DND-41 (cell line): ENCODE data around the gene TMEM9.

Experiments
- ATAC-seq: fragments of 200-7000 bp; cut with Tn5 transposase; 3 replicates; pipeline ENCODE4 v1.9.1; 2021; ENCODE audit warnings: low read depth; ENCODE audit not compliant: insufficient read depth
- DNase-seq: peaks from one replicate; pipeline ENCODE4 v3.0.0-alpha.2; 2020
- H2AFZ ChIP-seq: 2 replicates; pipeline ENCODE4 v1.6.0; 2012; ENCODE audit warnings: low read depth, low read length
- H3K27ac ChIP-seq: 2 replicates; pipeline ENCODE4 v1.5.1; 2012; ENCODE audit warnings: low read length, inconsistent platforms
- H3K27me3 ChIP-seq: fragments of 200-600 bp; sonication (generic); 2 replicates; pipeline ENCODE4 v1.6.0; 2012; ENCODE audit warnings: low read length, mild to moderate bottlenecking, inconsistent platforms; ENCODE audit not compliant: insufficient read depth, poor library complexity
- H3K36me3 ChIP-seq: 2 replicates; pipeline ENCODE4 v1.5.1; 2012; ENCODE audit warnings: low read length, inconsistent platforms; ENCODE audit not compliant: insufficient read depth
- H3K4me1 ChIP-seq: 2 replicates; pipeline ENCODE4 v1.5.1; 2012; ENCODE audit warnings: mild to moderate bottlenecking, low read length; ENCODE audit not compliant: insufficient read depth
- H3K4me2 ChIP-seq: 2 replicates; pipeline ENCODE4 v1.6.0; 2012; ENCODE audit warnings: mild to moderate bottlenecking, moderate library complexity, low read length, inconsistent platforms; ENCODE audit not compliant: insufficient read depth
- H3K4me3 ChIP-seq, 2 experiments: fragments of 200-600 bp in 1 of 2; shearing (Covaris generic) in 1 of 2; 2 replicates each; pipeline ENCODE4 v1.5.1; 2012 to 2016; ENCODE audit warnings: inconsistent platforms in 2 of 2, low read length in 2 of 2, mild to moderate bottlenecking in 2 of 2, low read depth in 1 of 2, moderate library complexity in 1 of 2
- H3K79me2 ChIP-seq: 2 replicates; pipeline ENCODE4 v1.6.0; 2012; ENCODE audit warnings: low read length, inconsistent platforms; ENCODE audit not compliant: insufficient read depth
- H3K9ac ChIP-seq: 2 replicates; pipeline ENCODE4 v1.6.0; 2012; ENCODE audit warnings: low read depth, mild to moderate bottlenecking, inconsistent platforms, low read length, moderate library complexity
- H3K9me3 ChIP-seq: 2 replicates; pipeline ENCODE4 v1.5.1; 2012; ENCODE audit warnings: low read length, moderate library complexity, mild to moderate bottlenecking, inconsistent platforms; ENCODE audit not compliant: insufficient read depth, severe bottlenecking
- H4K20me1 ChIP-seq: 2 replicates; pipeline ENCODE4 v1.6.0; 2012; ENCODE audit warnings: low read length; ENCODE audit not compliant: insufficient read depth
- CTCF ChIP-seq: IDR thresholded peaks from 2 replicates; pipeline ENCODE4 v1.5.1; 2012; ENCODE audit warnings: borderline replicate concordance, low read length, moderate library complexity, mild to moderate bottlenecking; ENCODE audit not compliant: poor library complexity, severe bottlenecking; ENCODE audit errors: extremely low read depth
- EZH2 ChIP-seq: IDR thresholded peaks from 3 replicates; pipeline ENCODE4 v1.6.1; 2012; ENCODE audit warnings: borderline replicate concordance, low read depth, mild to moderate bottlenecking, moderate library complexity, low read length, inconsistent platforms; ENCODE audit not compliant: severe bottlenecking

TMEM9 gene

DNA sequence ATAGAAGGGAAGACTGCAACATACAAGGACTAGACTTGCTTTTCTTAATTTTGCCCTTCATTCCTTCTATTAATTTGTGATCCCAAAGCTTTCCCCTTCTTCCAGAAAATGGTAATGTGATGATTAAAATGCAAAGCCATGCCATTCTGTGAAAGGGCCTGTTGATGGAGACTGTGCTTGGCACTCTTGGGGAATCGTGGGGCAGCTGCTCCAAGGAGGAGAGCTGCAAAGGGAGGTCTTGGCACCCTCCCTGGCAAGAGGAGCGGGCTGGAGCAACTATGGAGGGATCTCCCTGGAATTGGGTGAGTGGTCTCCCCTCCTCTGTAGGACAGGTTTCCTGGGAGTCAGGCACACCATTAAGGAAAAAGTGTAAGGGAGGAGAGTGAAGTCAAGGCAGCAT lies 58.7 kb downstream of the TMEM9 start:
- no peaks in the 10 kb centered on the region for H3K79me2 ChIP-seq
- no peak for ATAC-seq

DNA sequence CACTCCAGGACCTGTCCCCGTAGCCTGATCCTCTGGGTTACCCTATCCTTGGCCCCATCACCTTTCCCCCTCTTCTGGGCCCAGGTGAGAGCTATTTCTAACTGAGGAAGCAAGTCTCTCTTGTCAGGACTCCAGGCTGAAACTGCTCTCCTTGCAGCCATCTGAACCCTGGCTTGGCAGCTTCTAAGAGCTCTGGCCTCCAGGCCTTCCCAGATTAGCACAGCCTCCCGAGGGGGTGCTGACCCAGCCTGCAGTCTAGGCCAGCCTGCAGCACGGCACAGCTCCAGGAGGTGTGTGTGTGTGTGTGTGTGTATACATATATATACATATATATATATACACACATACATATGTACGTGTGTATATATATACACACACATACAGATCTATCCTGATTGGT lies 59.4 kb downstream of the TMEM9 start:
- H3K27me3 ChIP-seq: peaks cover 10% of the 10 kb centered on the region
- H3K4me1 ChIP-seq: no peaks in the 10 kb centered on the region
- no peak overlapping the region for H3K4me2 ChIP-seq
- no peaks in the 10 kb centered on the region for H3K9me3 ChIP-seq
- no peak overlapping the region for H2AFZ ChIP-seq
- H3K79me2 ChIP-seq: no peaks in the 10 kb centered on the region
- no peak overlapping the region for H3K9ac ChIP-seq
- TF ChIP-seq CTCF (no peak), EZH2 (no peak)
- DNase-seq (no peak), ATAC-seq (no peak)
- H3K27ac ChIP-seq: no peak overlapping the region
- 0 out of 2 replicates have a peak, but pooled peaks cover 9% of the 10 kb centered on the region for H4K20me1 ChIP-seq
- no peaks in the 10 kb centered on the region for H3K36me3 ChIP-seq
- H3K4me3 ChIP-seq: no peak overlapping the region

More for the DNA sequence above, 58.7 kb downstream of the TMEM9 start:
- Histone ChIP-seq H3K4me2 (no peak overlapping the region), H2AFZ (no peak overlapping the region), H3K36me3 (no peaks in the 10 kb centered on the region), H3K27ac (no peak overlapping the region), H4K20me1 (0 out of 2 replicates have a peak, but pooled peaks cover 9% of the 10 kb centered on the region), H3K4me1 (no peaks in the 10 kb centered on the region), H3K27me3 (peaks cover 10% of the 10 kb centered on the region), H3K9ac (no peak overlapping the region), H3K9me3 (no peaks in the 10 kb centered on the region), H3K4me3 (no peak overlapping the region)
- DNase-seq: no peak
- TF ChIP-seq CTCF: no peak
- no peak for TF ChIP-seq EZH2

DNA sequence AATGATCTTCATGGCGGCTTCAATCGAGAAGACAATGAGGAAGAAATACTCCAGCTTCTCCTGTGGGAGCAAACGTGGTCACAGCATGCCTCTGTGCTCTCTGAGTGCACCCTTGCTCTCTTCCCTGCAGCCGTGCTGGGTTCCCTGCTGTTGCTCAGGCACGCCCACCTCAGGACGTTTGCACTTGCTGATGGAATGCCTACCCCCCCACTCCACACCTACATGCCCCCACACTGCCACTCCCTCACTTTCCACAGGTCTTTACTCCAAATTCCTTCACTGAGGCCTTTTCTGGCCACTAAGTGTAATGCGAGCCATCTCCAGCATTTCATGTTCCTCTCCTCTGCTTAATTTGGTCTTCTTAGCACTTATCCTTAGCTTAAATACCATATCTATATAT lies 60.3 kb downstream of the TMEM9 start:
- H3K27me3 ChIP-seq: peaks cover 6% of the 10 kb centered on the region
- no peak overlapping the region for H3K4me3 ChIP-seq
- H4K20me1 ChIP-seq: 0 out of 2 replicates have a peak, but pooled peaks cover 5% of the 10 kb centered on the region
- H3K9me3 ChIP-seq: no peaks in the 10 kb centered on the region
- DNase-seq: no peak
- H3K4me2 ChIP-seq: no peak overlapping the region
- H3K9ac ChIP-seq: no peak overlapping the region
- H2AFZ ChIP-seq: no peak overlapping the region
- TF ChIP-seq CTCF (no peak), EZH2 (no peak)
- H3K4me1 ChIP-seq: no peaks in the 10 kb centered on the region
- no peak overlapping the region for H3K27ac ChIP-seq
- no peak for ATAC-seq
- no peaks in the 10 kb centered on the region for H3K36me3 ChIP-seq
- no peaks in the 10 kb centered on the region for H3K79me2 ChIP-seq

- Histone ChIP-seq H3K4me1 (no peaks in the 10 kb centered on the region), H3K9ac (no peak overlapping the region), H3K4me2 (no peak overlapping the region), H3K4me3 (no peak overlapping the region), H3K36me3 (no peaks in the 10 kb centered on the region), H3K27me3 (peaks cover 6% of the 10 kb centered on the region), H3K27ac (no peak overlapping the region), H4K20me1 (0 out of 2 replicates have a peak, but pooled peaks cover 4% of the 10 kb centered on the region), H3K79me2 (no peaks in the 10 kb centered on the region), H3K9me3 (no peaks in the 10 kb centered on the region), H2AFZ (no peak overlapping the region)
- DNase-seq: no peak
- TF ChIP-seq EZH2 (no peak), CTCF (no peak)
- ATAC-seq: no peak
Measured at GRCh38 chr1:201093561-201093960, 60.7 kb downstream of the TMEM9 start.
